ENCODE results near the gene MED14.
"Not testable (repeated sequence)": the region's sequence is repeated elsewhere in the genome, so short reads cannot be mapped to it uniquely, and the experiment has no call there.

Gene MED14

DNA sequence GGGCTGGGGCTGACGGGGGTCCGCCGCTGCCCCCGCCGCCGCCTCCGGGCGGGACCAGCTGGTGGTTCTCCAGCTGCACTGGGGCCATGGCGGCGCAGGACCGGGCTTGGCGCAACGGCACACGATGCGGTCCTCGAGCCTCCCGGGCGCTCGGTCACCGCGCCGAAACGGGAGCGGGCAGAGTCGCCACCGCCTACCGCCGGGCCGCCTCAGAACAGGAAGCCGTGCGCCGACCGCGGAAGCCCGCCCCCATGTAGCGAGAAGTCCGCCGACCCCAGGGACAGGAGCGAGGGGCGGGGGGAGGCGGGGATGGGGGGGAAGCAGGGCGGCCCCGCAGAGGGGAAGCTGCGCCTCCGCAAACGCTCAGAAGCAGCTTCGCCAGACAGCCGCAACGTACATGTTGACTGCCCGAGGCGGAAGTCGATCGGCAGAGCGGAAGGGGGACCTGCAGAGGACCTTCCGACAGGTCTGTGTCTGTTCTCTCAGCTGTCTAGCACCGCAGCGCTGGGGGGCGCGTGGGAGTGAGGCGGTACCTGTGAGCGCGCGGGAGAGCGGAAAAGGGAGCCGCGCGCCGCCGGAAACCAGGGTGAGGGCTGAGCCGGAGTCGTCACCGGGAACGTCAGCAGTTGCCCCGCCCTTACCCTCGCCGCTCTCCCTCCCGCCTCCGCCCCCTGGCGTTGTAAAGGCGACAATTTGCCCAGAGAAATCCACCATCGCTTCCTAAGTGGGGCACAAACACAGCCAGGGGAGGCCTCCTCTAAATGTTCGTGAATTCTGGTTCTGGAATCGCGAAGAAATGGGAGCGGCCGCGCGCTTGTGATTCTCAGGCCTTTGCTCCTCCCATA, at the start of gene MED14:
Gene MED14 (minus strand): TSS at position 218 of the 845 bp plus-strand sequence. CDS start 130 bp downstream, at position 88.
- peak; percentile 72 to 73 for DNase-seq (ENCODE audit: low read depth in 2 of 2)

DNA sequence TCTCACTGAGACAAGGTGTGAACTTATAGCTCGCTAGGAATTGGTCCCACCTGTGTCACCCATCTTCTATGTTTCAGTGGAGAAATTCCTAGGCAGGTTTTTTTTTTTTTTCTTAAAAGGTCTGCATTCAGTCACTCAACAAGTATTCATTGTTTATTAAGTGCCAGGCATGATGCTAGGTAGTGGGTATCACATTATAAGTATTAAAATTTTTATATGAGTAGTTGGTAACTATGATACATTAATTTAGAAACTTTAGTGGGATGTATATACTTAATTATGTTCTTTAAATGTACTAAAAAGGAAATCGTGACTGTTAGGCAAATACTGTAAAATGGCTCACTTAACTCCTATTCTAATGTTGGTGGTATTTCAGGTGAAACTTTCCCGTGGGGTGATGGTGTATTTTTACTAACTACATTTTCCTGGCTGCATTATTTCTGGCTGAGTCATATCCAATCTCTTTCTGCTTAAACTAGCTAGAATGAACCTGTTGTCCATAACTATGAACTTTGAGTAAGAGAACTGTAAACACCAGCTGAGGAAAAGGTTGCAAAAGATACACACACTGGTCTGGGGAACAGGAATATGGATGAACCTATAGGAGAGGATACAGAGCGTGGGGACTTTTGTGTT, 49.3 kb upstream of the MED14 start:
- no peak for DNase-seq (ENCODE audit: low read depth in 2 of 2)

DNA sequence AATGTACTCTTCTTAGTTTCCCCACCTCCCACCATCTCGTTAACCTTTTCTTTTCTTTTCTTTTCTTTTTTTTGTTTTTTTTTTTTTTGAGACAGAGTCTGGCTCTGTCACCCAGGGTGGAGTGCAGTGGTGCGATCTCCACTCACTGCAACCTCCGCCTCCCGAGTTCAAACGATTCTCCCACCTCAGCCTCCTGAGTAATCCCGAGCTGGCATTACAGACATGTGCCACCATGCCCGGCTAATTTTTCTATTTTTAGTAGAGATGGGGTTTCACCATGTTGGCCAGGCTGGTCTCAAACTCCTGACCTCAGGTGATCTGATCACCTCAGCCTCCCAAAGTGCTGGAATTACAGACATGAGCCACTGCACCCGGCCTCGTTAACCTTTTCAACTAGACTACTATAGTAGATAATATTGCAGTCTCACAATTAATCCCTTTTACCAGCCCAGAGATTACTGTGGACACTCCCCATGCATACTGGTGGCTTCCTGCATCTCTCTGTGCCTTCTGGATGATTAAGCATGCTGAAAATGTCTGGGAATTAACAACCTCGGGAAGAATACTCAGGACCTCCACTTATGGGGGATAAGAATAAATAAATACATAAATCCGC, 47.4 kb upstream of the MED14 start:
- DNase-seq (ENCODE audit: low read depth in 2 of 2), result not testable (repeated sequence)

DNA sequence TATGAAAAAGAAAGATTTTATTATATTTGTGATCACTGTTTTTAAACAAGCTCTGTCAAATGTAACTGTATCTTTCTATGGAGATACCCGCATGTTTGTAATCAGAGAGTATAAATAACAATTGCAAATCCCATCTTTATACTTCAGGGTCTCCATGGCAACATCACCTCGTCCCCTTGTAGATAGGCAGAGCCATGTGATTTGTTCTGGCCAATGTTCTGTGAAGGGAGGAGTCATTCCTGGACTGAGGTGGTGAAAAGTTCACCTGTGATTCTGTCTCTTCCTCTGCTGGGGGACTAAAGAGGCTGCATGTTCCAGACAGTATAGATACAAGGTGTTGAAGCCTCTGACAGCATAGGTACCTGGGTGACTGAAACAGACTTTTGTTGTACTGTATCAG, 45.6 kb upstream of the MED14 start:
- DNase-seq (ENCODE audit: low read depth in 2 of 2), result no peak

DNA sequence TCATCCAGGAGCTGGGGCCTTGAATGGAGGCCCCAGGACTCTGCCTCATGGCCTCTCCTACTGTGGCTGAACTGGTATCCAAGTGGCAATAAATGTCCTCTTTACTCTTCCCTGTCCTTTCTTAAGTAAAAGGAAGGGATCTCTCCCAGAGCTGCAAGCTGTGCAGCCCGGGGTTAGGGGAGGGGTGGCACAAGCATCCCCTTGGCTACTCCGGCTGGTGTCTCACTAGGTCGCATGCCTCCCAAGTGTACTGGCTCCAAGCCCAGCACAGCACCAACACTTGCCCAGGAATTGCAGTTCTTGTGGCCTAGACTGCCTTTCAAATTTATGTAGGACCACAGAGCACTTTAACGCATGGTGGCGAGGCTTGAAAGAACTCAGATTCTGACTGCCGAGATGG, 44.7 kb upstream of the MED14 start:
- DNase-seq (ENCODE audit: low read depth in 2 of 2), result no peak

DNA sequence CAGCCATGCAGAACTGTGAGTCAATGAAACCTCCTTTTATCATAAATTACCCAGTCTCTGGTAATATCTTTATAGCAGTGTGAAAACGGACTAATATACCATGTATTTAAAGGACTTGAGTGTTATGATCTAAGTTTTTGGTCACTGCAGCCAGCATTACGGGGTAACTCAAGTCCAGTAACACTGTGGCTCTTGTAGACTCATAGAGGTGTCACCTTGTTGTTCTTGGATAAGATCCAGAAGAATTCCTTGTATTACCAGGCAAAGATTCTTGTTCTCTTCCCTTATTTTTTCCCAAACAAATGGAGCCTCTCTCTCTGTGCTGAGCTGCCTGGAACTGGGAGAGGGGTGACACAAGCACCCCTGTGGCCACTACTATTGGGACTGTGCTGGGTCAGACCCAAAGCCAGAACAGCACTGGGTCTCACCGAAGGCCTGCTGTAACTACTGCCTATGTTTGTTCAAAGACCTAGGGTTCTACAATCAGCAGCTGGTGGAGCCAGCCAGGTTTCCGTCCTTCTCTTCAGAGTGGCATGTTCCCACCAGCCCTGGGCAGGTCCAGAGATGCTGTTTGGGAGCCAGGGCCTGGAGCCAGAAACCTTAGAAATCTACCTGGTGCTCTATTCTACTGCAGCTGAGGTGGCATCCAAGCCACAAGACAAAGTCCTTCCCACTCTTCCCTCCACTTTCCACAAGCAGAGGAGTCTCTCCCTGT, 43.7 kb upstream of the MED14 start:
- no peak for DNase-seq (ENCODE audit: low read depth in 2 of 2)

DNA sequence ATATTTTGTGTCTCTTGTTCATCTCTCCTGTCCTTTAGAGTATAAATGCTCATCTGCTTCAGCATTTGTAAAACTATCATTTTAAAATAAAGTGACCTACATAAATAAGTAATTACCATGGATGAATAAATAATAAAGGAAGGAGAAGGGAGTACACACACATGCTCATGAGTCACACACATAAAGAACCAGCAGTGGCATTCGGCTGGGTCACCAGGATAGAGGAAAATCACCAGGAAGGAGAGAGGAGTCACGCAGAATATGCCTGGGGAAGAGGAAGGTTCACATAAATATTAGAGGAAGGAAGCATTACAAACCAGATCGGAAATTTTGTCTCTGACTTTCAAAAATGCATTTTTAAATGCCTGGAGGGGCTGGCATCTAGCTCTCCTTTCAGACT, 38.5 kb upstream of the MED14 start:
- DNase-seq (ENCODE audit: low read depth in 2 of 2), result no peak

DNA sequence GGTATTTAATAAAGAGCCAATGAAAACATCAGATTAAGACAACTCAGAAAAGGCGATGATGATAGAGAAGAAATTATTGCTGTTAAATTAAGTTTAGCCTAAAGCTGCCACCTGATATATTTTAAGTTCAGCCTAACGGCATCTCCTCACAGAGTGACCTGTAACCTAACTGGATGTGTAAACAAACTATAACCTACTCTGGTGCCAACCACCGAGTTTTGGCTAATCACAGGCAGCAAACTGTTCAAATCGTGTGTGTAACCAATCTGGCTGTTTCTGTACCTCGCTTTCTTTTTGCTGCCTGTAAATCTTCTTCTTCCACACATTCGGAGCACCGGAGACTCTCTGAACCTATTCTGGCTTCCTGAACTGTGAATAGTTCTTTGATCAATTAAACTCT, 37.8 kb upstream of the MED14 start:
- no peak for DNase-seq (ENCODE audit: low read depth in 2 of 2)

DNA sequence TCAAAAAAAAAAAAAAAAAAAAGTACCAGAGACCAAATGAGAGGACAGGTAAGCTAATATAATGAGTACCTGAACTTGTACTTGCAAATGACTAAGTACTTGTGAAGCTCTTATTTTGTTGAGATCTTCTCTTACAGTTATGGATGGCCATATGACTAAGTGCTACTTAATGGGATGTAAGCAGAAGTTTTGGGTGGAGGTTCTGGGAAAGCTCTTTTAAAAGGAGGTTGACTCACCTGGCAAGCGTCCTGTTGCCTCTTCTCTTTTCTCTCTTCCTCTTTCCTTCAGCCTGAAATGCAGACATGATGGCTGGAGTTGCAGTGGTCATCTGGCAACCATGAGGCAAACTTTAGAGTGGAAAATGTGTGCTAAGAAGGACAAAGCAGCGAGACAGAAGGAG, 36.9 kb upstream of the MED14 start:
- DNase-seq (ENCODE audit: low read depth in 2 of 2), result no peak

DNA sequence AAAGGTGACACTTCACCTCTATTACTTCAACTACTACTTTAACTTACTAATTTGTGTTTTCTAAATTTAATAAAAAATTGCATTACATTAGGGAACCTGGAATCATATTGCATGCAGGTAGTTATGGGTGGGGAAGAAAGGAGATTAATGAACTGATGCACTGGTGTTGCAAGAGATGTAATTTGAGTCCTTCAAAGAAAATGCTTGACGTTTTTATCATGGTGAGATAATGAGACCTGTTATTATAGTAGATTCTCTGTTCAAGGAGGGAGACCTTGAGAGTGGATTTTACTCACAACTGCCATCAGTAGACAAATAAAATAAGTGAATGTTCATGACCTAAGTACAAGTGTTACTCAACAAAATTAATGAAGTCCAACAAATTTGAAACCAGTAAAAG, 26.4 kb upstream of the MED14 start:
- DNase-seq (ENCODE audit: low read depth in 2 of 2), result no peak

DNA sequence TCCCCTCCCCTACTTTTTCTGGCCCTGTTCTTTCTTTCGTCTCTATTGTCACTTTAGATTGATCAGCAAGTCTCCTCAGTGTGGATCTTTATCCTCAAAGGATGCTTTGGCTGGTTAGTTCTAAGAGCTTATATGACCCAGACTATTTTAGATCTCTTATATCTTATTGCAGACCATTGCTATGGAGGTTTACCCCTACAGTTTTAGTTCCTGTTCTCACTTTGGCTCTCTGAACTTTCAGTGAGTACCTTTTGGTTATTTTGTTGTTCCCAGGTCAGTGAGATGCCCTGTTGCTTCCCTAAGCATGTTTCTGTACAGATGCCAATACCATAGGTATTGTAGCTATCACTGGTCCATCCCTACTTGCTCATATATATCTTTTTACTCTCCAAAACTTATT, 24.0 kb upstream of the MED14 start:
- DNase-seq (ENCODE audit: low read depth in 2 of 2), result no peak

DNA sequence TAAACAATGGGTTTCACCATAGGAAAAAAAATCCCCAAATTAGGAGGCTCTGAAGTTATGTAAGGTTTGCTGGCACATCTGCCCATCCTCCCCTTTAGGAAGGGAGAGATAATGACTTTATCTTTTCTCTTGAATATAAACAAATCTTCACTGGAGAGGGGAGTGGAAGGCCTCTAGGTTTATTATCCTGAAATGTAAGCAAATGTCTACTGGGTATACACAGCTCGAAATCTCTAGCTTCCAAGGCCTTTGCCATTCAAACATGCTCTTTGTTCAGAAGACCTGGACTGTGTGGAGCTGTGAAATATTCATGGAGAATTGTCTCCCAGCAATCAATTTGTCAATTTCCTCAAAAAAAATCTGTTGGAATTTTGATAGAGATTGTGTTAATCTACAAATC, 21.7 kb upstream of the MED14 start:
- DNase-seq (ENCODE audit: low read depth in 2 of 2), result no peak

DNA sequence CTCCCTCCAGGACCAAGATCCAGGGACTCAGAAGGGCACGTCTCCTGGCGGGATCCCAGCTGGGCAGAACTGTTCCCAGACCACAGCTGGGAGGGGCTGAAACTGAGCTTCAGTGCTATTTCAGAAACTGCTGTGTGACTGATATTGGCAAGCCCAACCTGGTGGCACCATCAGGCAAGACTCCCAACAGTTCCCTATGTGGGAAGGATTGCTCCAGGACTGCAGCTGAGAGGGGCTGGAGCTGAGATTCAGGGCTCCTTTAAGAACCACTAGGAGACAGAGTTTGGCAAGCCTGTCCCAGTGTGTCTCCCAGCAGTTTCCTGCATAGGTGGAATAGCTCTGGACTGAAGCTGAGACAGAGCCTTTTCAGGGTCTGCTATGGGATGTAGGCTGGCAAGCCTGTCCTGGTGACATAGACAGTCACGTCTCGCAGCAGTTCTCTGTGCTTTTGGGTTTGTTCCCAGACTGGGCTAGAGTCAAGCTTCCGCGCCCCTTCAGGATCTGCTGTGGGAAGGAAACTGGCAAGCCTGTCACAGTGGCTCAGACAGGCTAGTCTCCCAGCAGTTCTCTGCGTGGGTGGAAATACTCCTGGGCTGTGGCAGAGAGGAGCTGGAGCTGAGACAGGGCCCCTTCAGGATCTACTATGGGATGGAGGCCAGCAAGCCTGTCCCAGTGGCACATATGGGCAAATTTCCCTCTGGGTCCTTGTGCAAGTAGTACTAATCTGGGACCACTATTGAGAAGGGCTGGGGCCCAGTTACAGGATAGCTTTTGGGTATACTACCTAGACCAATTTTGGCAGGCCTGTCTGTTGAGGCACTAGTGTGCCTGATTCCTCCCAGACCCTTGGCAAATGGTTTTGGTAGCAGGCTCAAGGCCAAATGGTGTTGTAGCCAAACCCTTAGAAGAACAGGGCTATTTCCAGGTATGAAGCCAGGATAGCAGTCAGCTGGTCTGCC, 20.2 kb upstream of the MED14 start:
- DNase-seq (ENCODE audit: low read depth in 2 of 2), result no peak

DNA sequence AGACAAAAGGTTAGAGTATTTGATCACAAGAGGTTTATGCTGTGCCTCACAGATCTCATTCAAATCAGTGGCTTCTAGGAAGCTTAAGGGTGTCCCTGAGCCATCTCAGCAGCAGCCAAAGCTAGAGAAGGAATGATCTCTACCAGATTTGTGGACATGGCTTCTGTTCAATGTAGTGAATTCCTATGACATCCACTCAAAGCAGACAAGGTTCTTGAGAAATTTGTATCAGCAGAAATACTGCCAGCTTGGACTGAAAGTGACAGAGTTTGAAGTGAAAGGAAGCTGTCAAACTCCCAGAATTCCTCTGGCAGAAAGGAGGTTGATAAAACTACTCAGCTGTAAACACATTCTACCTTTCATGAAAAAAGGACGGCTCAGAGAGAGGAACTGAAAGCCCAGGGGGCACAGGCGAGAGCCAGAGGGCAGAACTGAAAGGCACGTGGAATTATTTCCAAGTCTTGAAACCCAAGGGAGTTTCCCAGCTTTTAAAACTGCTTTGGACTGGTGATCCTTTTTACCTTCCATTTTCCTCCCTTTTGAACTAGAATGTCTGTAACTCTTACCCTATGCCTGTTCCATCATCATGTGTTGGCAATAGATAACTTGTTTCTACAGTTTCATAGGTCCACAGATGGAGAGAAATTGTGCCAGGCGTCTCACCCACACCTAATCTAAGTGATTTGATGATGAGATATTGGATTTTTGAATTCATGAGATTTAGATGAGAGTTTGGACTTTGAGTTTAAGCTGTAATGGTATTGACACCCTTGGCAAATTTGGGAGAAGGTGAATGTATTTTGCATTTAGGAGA, 14.5 kb upstream of the MED14 start:
- DNase-seq (ENCODE audit: low read depth in 2 of 2), result no peak

DNA sequence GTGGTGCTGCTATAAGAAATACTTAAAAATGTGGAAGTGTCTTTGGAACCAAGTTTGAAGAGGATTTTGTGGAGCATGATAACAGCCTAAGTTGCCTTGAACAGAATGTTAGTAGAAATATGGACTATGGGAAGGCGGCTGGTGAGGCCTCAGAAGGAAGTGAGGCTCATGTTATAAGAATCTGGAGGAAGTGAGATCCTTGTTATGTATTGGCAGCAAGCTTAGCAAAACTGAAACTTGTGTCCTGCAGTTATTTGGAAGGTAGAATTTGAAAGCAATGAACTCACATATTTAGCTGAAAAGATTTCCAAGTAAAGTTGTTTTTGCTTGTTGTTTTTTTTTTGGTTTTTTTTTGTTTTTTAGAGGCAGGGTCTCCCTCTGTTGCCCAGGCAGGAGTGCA, 13.6 kb upstream of the MED14 start:
- no peak for DNase-seq (ENCODE audit: low read depth in 2 of 2)

DNA sequence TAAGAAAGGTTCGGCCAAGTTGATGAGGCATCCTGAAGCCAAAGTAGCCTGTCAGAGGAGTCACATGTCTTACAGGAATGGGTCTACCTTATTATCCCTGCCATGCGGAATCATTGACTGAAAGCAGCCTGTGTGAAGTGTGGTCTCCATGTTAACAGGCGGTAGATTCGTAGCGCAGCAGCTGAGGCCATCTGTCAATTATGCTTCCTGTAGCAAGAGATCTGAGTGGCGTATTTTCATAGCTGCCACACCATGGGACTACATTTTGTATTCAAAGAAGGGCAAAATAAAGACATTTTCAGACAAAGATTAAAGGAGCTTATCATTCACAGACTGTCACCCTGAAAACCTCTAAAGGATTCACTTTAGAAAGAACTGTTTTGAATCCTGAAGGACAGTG, 11.2 kb upstream of the MED14 start:
- no peak for DNase-seq (ENCODE audit: low read depth in 2 of 2)

DNA sequence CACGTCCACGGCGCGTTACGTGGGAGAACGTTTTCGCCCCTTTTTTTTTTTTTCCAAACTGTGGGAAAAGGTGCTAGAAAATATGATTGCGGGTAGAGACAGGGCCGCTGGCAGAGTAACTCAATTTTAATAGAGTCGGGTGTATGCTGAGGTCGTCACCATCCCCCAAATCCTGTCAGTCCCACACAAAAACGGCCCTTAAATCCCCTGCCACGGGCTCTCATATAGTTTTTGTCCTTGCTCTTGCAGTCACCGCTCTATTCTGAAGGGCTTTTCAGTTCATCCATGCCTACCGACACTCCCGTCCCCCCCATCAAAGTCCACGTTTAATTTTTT, 796 bp upstream of the MED14 start:
- no peak for DNase-seq (ENCODE audit: low read depth in 2 of 2)

DNA sequence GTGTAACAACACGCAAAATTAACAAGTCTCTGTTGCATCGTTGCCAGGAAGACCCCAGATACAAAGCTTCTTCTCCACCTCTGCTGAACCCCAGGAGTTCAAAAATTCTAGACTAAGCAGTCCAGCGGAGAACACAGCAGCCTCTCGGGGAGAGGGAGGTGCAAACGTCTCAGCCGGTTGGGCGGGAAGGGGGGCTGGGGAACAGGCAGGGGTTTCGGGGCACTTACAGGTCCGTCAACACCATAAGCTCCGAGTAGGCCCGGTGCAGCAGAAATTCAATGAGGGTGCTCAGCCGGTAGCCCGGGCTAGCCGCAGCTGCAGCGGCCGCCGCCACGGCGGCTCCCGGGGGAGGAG, 394 bp downstream of the MED14 start:
- DNase-seq (ENCODE audit: low read depth in 2 of 2), result no peak

DNA sequence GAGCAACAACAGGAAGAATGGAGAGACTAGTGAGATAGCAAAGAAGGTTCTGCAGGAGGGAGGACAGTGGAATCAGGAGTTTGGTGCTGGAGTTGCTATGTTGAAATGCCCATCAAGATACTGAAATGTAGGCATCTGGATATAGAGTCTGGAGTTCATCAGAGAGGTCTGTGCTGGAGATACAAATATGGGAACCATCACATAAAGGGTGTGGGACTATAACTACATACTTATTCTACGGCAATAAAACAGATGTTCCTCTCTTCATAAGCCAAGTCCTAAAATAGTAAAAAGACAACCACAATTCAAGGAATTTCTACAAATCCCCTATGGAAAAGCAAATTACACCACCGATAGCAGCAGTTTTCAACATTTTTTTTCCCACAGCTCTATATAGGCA, 1.6 kb downstream of the MED14 start:
- no peak for DNase-seq (ENCODE audit: low read depth in 2 of 2)

DNA sequence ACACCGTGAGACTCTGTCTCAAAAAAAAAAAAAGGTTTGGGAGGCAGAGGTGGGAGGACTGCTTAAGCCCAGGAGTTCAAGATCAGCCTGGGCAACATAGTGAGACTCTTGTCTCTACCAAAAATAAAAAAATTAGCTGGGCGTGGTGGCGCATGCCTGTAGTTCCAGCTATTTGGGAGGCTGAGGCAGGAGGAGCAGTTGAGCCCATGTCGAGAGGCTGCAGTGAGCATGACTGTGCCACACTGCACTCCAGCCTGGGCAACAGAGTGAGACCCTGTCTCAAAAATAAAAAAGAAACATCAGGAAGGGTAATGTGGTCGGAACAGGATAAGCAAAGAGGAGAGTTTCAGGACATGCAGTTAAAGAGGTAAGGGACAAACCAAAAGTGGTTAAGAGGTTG, 2.8 kb downstream of the MED14 start:
- DNase-seq (ENCODE audit: low read depth in 2 of 2), result not testable (repeated sequence)
